GM12892 (cell line): Measurements from ENCODE around the gene BTBD7.

Experiments used
- POLR2A ChIP-seq: IDR thresholded peaks from 2 replicates; pipeline ENCODE4 v1.6.1; 2011; ENCODE audit warnings: low read depth, low read length, control low read depth
- POLR2AphosphoS5 ChIP-seq: IDR thresholded peaks from 2 replicates; pipeline ENCODE4 v1.6.1; 2011; ENCODE audit warnings: low read depth, low read length, control low read depth
- TAF1 ChIP-seq: IDR thresholded peaks from 2 replicates; pipeline ENCODE4 v1.6.1; 2011; ENCODE audit warnings: low read depth, mild to moderate bottlenecking, control low read depth, low read length, borderline replicate concordance

DNA sequence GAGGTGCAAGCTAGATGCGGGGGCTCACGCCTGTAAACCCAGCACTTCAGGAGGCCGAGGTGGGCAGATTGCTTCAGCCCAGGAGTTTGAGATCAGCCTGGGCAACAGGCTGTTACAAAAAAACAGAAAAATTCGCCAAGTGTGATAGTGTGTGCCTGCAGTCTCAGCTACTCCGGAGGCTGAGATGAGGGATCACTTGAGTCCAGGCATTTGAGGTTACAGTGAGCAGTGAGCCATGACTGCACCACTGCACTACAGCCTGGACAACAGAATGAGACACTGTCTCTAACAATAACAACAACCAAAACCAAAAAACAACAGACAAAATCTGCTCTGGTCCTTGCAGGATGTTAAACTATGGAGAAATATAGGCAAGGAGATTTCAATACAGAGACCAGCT lies 13.9 kb downstream of the BTBD7 start:
- TF ChIP-seq POLR2A, result no peak
- TF ChIP-seq POLR2AphosphoS5, result no peak
- no peak for TF ChIP-seq TAF1
